Measurements from ENCODE around the gene EVI5L. TPM values are rescaled to one million over a fixed set of nuclear protein-coding genes. Genes with fewer than 3 reads are reported as not detected.

The EVI5L gene
- total and polyA plus RNA-seq, 2 of the 8 experiments (the other 6 are each of a cell fraction or from before 2014, with no cell fraction given), result 7.2 to 11.0 TPM

- DNase-seq (ENCODE audit: low read depth in 1 of 2, low spot score in 2 of 2) (no peak), FAIRE-seq (no peak)
- H2BK20ac ChIP-seq (ENCODE audit: low read length), result no peak overlapping the region
- H2BK15ac ChIP-seq (ENCODE audit: low read length), result no peak overlapping the region
- H3K36me3 ChIP-seq (ENCODE audit: control insufficient read depth in 2 of 4, insufficient read depth in 4 of 4, low read length in 3 of 4), result peaks cover 5 to 30% (median 16%) of the 10 kb centered on the region in 4 experiments; a peak in 5 of 8 replicates
- no peak overlapping the region for H2AK5ac ChIP-seq (ENCODE audit: low read depth, low read length)
- no peak overlapping the region for H3K4me2 ChIP-seq (ENCODE audit: insufficient read depth in 1 of 2, low read depth in 2 of 2, low read length in 2 of 2)
- WGBS, 2 experiments (ENCODE audit: extremely low coverage in 1 of 2, insufficient coverage in 1 of 2, insufficient read length in 1 of 2, insufficient replicate concordance in 2 of 2, low coverage in 1 of 2, low lambda C conversion rate in 2 of 2, missing lambda C conversion rate in 1 of 2), result 92% methylated on average over 10 of the region's 14 CpGs; no CpG with 5 or more reads in 1 of the 2 experiments
- H3K18ac ChIP-seq (ENCODE audit: extremely low read depth, low read length), result no peak overlapping the region
- no peak overlapping the region for H3K4ac ChIP-seq (replicated peaks; ENCODE audit: insufficient read length, low read depth, low read length)
- no peak overlapping the region for H3K23ac ChIP-seq (ENCODE audit: insufficient read length)
- H2BK120ac ChIP-seq (replicated peaks; ENCODE audit: low read depth, low read length), result no peak overlapping the region
- H3K9me3 ChIP-seq (ENCODE audit: insufficient read depth in 2 of 2, low read depth in 1 of 2, low read length in 1 of 2), result no peaks in the 10 kb centered on the region
- no peak for TF ChIP-seq KDM1A (IDR thresholded peaks at IDR 0.05; ENCODE audit: borderline replicate concordance, low read length)
- TF ChIP-seq CTCF (IDR thresholded peaks at IDR 0.05; ENCODE audit: control extremely low read depth in 1 of 3, insufficient read depth in 1 of 3, low read depth in 1 of 3, low read length in 3 of 3), result peak; percentile 7 to 17 (median 10); a peak in 2 of 4 replicates
- H3K79me2 ChIP-seq (ENCODE audit: control insufficient read depth in 1 of 2, insufficient read depth in 2 of 2, low read length in 2 of 2), result peaks cover 0 to 22% of the 10 kb centered on the region in 2 experiments; a peak in 2 of 4 replicates
- H4K8ac ChIP-seq (ENCODE audit: extremely low read depth, insufficient read depth, low read length), result no peak overlapping the region
- H3K14ac ChIP-seq (ENCODE audit: insufficient read length), result no peak overlapping the region
- ChIA-PET CTCF (ENCODE audit: partially characterized antibody) (interaction anchor here (0.8 to 1.8 kb wide), 9 partner anchors 8 to 186 kb away, joined by 3 to 12 read pairs (median 4); no protein-coding TSS in a partner anchor), POLR2A (ENCODE audit: partially characterized antibody) (interaction anchor here (1.0 to 2.3 kb wide), 8 partner anchors 8 to 50 kb away, joined by 4 to 12 read pairs (median 6); partner anchors contain the start of gene TIMM44)
- no peak overlapping the region for H2AFZ ChIP-seq (ENCODE audit: low read length)
- no peak overlapping the region for H3K56ac ChIP-seq (replicated peaks; ENCODE audit: insufficient read length, low read depth, low read length)
- H4K91ac ChIP-seq (replicated peaks; ENCODE audit: insufficient read length, low read length), result no peak overlapping the region
- H3K23me2 ChIP-seq (ENCODE audit: low read depth, low read length), result peaks cover 6% of the 10 kb centered on the region; the same call in 1 of the 2 replicates
- no peak overlapping the region for H2BK12ac ChIP-seq (ENCODE audit: low read depth, low read length)
- H3K4me1 ChIP-seq (replicated peaks in 1 of 4; ENCODE audit: control insufficient read depth in 3 of 4, insufficient read depth in 4 of 4, low read length in 3 of 4), result peaks cover 0 to 6% (median 4%) of the 10 kb centered on the region in 4 experiments; a peak in 5 of 7 replicates
- peaks cover 11% of the 10 kb centered on the region for H3K79me1 ChIP-seq (ENCODE audit: low read depth, low read length)
- no peak overlapping the region for H3K4me3 ChIP-seq (ENCODE audit: extremely low read depth in 1 of 4, insufficient read depth in 2 of 4, low read depth in 3 of 4, low read length in 4 of 4)
- H3K27me3 ChIP-seq (replicated peaks in 1 of 4; ENCODE audit: control insufficient read depth in 3 of 4, extremely low read depth in 1 of 4, insufficient read depth in 3 of 4, low read length in 3 of 4), result no peaks in the 10 kb centered on the region
- no peak overlapping the region for H2BK5ac ChIP-seq (ENCODE audit: low read depth, low read length)
- H3K27ac ChIP-seq (ENCODE audit: low read depth, low read length), result no peak overlapping the region
- no peak overlapping the region for H3K9ac ChIP-seq (replicated peaks in 1 of 4; ENCODE audit: extremely low read depth in 1 of 4, low read depth in 3 of 4, low read length in 3 of 4)
- no peak overlapping the region for H4K5ac ChIP-seq (ENCODE audit: insufficient read length, low read depth, low read length)
- peaks cover 5 to 19% of the 10 kb centered on the region in 2 experiments for H4K20me1 ChIP-seq (replicated peaks in 1 of 2; ENCODE audit: control insufficient read depth in 1 of 2, insufficient read depth in 2 of 2, low read length in 2 of 2)
Measured at GRCh38 chr19:7908078-7908699, 78.2 kb downstream of the EVI5L start.
